Right ventricle myocardium superior (tissue), 1 donor: ENCODE measurements around the gene RPS18. TPM values are rescaled to one million over a fixed set of nuclear protein-coding genes. Genes with fewer than 3 reads are reported as not detected.

Experiments
- ATAC-seq: fragments of 200-7000 bp; cut with Tn5 transposase; one replicate; pipeline ENCODE4 v1.9.1; 2020; ENCODE audit warnings: mild to moderate bottlenecking; ENCODE audit not compliant: poor library complexity
- DNase-seq: peaks from one replicate; pipeline ENCODE4 v3.0.0-alpha.2; 2020
- intact Hi-C: fragments of 100-400 bp; cut with DNase I; formaldehyde crosslinking; loops from one replicate; pipeline ENCODE4 v1.11.2; 2022
- total RNA-seq: library from RNA; stranded (reverse); fragmentation: NEBNext Ultra II Directional; extraction: Animal tissue kit (Norgen Biotek cat#: 25700); gene quantifications from one replicate; pipeline ENCODE4 v1.2.1, GENCODE V29; 2021
- donor health status: DM: no; HTN: yes; CAD: no; lungs with severe emphysema.

Gene RPS18
- total RNA-seq, 1 donor from 2014 or later, result 863 TPM

DNA sequence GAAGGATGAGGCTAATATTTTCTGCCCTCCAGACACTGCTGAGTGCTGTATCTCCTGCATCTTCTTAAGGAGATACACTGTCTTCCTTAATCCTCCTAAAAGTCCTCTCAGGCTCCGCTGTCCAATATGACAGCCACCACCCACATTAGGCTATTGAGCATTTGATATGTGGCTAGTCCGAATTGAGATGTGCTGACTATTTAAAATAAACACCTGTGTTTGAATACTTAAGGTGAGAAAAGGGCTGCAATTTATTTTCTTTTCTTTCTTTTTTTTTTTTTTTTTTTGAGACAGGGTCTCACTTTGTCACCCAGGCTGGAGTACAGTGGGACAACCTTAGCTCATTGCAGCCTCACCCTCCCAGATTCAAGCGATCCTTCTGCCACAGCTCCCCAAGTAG, 30.0 kb downstream of the RPS18 start:
- DNase-seq, result no peak
- intact Hi-C loops, result no loop called here
- ATAC-seq, result no peak

DNA sequence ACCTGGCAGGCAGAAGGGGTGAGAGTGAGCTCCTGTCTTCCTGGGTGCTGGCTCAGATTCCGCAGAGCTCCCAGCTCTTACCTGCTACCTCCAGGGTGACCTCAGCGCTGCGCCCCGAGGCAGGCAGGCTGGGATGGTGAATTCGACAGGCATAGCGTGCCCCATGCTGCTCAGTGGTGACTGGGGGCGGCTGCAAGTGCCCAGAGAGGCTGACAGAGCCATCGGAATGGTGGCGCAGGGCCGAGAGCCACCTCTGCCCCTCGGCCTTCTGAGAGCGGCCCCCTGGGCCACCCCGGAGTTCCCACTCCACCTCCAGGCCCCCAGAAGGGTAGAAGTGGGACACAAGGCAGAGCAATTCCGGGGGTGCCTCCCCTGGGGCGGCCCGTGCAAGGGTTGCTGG, 32.3 kb downstream of the RPS18 start:
- no peak for ATAC-seq
- no peak for DNase-seq
- intact Hi-C loops, result no loop called here

DNA sequence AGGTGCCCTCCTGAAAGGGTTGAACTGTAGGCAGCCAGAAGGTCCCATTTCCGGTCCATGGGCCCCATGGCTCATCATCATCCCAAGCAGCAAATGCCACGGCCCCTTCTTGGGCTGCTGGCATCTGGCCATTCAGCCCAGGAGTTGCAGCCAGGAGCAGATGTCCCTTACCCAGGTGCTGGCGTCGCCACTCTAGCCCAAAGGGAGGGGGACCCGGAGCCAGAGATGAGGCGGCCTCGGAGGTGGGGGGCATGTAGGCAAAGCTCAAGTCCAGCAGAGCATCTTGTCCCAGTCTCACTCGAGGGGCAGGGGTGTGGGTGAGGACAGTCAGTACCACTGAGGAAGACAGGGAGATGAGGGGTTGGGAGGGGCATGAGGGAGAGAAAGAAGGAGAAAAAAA, 33.2 kb downstream of the RPS18 start:
- no peak for ATAC-seq
- intact Hi-C loops, result no loop called here
- no peak for DNase-seq

DNA sequence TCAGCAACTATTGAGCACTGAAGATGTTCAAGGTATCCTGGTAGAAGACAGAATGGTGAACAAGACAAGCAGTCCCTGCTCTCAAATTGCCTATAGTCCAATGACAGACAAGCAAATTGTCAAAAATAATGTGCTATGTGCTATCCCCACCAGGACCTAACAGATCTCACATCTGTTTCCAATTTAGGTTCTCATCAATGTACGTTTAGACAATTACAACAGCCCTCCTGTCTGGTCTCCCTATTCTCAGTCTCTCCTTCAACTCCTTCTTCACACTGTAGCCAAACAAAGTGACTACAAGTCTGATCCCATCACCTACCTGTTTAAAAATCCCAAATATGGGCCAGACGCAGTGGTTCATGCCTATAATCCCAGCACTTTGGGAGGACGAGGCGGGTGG, 34.5 kb downstream of the RPS18 start:
- intact Hi-C loops, result no loop called here
- no peak for ATAC-seq
- no peak for DNase-seq

DNA sequence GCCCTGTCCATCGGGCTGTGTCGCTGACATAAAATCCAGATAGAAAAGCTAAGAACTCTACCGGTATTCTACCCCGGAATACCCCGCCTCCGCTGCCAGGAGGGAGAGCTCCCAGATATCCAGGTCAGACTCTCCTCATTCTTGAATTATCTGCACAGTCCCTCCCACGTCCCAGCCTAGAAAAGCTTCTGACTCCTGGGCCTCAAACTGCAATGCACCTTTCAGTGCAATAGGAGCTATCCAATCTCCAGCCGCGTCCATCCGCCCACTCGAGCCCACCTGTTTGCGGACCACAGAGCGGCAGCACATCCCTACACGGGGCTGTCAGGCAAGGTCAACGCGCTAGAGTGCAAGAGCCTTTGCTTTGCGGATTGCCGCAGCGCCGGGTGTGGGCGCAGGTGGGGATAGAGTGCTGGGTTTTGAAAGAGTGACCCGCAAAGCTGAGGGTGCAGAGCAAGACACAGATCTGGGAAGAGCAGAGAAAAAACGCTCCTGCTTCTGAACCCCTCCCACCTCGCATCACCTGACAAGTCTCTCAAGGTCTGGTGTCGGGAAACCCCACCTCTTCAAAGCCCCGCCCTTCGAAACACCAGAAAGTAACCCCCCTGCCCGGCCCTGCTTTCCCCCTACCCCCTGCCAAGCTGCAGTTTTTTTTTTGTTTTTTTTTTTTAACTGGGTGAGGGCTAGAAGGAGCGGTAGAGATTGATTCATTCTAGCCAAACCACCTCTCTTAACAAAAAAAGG, 40.7 kb downstream of the RPS18 start:
- intact Hi-C loops, result no loop called here
- no peak for DNase-seq
- peak; percentile 9 for ATAC-seq

DNA sequence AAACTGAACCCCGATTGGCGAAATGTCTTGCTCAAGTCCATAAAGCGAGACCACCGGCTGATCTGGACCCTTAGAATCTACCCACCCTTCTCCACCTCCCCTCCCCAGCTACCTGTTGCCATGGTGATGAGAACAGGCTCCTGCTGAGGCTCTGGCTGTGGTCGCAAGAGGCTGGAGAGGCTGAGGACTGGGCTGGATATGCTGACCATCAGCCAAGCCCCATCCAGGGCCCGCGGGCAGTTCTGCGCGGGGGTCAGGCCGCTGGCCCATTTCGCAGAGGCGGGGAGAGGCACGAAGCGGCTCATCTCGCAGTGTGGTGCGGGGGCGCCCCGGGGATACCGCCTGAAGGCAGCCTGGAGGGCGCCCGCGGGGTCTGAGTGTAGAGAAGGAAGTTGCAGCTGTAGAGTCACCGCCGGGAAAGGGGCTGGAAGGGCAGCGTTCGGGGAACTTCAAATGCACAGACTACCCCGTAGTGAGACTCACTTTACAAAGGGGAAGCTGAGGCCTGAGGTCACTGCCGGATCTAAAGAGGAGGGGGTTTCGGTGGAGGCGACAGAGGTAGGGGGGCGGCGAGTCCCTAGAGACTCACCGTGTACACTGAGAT, 41.3 kb downstream of the RPS18 start:
- DNase-seq, result no peak
- ATAC-seq, result peak; percentile 8
- intact Hi-C loops, result no loop called here

DNA sequence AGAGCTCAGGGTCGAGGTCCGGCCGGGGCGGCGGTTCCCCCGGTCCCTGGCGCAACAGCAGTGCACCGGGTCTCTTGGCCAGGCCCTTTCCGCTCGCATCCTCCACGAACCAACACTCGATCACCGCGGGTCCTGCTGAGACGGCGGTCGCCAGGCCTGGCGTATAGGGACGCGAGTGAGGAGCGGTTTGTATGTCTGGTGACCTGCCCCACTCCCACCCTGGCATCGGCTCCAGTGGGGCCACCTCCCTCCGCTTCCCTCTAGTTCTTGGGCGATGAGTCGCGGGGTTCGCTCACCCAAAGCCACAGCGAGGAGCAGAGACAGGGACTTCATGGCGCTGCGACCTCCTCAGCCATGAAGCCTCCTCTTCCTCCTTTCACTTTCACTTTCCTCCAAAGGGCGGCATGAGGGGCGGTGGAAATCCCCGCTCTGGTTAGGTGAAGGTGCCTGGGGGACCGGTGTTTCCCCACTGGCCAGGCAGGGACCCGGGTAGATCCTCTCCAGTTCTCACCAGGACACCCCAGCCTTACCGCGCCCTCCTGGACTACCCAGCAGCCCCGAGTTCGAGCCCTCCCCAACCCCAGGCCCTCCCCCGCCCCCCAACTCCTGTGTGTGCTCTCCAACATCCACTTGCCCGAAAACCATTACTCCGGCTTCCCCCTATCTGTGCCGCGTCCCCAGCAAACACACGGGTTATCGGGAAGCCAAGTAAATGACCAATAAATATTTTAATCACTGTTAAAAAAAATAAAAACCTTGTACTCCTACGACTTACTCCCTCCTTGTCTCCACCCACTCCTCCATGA, 42.0 kb downstream of the RPS18 start, which contains the start of gene TAPBP:
Gene TAPBP, minus strand, starts transcription at position 370 of the 806 bp plus-strand sequence. Its CDS starts 37 bp downstream, at position 333.
- intact Hi-C loops, result no loop called here
- DNase-seq, result peak; percentile 73
- peak; percentile 34 for ATAC-seq

DNA sequence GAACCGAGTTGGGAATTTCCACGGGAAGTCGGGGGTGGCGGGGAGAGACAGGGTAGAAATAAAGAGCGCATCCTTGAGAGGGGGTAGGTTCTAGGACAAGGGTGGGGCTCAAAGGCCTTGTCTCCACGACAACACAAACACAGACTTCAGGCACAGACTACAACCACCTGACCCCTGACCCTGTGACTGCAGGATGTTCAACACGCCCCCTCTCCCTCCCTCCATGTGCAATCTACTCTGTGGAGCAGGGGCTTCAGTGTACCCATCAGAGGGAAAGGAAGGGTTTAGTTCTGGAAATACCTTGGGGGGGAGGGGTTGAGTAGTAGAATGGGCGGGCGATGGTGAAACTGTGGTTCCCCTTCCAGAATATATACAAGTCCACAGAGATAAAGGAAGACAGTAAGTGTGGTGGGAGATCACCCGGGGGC, 42.7 kb downstream of the RPS18 start:
- peak; percentile 8 for ATAC-seq
- peak; percentile 64 for DNase-seq
- intact Hi-C loops, result no loop called here

DNA sequence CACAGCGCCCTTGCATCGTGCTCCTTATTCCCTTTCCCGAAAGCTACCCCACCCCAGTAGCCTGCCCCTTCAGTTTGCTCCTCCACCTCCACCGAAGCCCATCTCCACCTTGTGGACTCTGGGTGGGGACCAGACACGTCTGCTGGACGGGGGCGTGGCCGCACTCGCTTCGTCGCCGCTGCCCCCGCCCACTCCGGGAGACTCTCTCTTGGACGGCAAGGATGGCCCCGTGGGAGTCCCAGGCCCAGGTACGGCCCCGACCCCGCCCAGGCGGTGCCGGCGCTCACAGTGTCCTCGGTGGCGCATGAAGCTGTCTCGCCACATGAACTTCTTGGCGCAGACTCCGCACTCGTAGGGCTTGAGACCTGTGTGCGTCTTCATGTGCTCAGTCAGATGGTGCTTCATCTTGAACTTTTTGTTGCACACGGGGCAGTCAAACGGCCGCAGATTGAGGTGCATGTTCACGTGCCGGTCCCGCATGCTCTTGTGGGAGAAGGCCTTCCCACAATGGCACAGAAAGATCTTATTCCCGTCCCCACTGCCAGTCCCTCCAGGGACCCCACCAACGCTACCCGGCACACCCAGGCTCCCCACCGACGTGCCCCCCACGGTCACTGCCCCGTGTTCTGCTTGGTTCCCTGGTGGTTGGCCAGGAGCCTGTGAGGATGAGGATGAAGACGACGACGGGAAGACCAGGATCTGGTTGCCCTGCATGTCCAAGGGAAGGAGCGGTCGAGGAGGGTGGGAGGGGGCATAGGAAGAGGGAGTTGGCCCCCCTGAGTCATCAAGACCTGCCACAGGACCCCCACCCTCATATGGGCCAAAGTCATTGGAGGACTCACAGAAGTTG, 43.3 kb downstream of the RPS18 start:
- intact Hi-C loops, result no loop called here
- no peak for ATAC-seq
- DNase-seq, result peak; percentile 65

DNA sequence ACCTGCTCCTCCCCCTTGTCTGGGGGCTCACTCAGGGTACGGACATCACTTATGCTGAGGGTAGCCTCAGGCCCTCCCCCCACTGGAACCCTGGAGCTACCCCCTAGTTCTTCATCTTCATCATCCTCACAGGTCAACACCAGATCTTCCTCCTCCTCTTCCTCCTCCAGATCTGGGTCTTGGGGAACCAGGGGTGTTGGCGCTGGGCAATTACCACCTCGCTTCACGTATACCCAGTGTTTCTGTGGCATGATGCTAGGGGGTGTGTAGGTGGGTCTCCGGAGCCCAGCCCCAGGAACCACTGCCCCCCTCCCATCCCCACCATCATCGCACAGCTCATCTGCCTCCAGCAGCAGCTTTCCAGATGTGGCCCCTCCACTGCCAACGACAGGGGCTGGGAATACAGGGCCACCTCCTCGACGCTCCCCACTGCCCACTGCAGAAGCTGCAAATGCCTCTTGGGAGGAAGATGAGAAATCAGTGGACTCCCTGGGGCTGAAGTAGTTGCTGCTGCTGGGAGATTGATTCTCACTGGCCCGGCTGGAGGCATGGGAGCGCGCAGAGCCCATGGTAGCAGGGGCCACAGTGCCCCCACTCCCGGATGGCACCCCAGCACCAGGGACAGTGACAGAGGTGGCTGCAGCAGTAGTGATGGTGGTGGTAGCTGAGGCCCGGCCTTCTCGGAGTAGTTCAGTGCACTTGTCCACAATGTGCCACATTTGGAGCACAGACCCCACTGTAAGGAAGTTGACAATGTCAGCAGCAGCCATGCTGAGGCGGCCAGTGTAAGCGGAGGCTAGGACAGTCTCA, 44.1 kb downstream of the RPS18 start:
- intact Hi-C loops, result no loop called here
- ATAC-seq (no peak), DNase-seq (no peak)

DNA sequence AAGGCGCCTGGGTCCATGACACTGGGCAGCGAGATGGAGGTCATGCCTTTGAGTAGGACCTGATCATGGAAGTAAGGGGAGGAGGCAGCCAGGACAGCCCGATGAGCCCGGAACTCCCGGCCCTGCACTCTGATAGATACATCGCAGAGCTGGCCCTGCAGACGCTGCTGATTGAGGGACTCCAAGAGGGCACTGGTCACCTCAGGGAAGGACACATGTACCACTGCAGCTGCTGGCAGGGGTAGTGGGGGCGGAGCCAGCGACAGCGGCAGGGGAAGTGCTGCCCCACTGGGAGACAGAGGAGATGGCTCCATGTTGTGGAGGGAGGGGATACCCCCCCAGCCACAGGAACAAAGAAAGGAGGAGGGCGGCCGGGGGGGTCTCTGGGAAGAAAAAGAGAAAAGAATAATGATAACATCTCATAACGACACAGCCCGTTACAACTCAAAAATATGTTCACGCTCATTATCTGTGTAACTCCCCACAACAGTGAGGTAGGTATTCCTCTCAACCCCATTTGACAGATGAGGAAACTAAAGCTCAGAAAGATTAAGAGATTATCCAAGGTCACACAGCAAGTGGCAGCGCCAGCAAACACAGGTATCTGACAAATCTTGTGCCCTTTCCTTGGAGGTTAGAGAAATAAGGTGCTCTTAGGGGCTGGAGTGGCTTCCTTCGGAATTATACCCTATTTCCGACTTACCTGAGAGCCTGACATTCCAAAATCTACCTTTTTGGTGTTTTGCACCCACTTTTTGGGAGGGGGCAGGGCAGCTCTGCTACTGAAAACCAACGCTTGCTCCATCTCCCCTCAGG, 44.9 kb downstream of the RPS18 start:
- ATAC-seq, result no peak
- DNase-seq, result peak; percentile 65
- intact Hi-C loops, result no loop called here

DNA sequence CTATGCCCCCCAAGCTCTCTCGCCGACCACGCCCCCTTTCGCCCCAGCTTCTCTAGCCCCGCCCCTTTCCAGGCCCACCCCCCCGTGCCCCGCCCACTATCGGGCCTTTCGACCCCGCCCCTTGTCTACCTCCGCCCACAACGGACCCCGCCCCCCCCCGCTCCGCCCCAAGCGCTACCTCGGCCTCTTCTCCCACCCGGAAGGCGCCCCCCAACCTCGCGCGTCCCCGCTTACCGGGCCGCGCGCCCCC, 45.5 kb downstream of the RPS18 start:
- intact Hi-C loops, result no loop called here
- DNase-seq, result peak; percentile 66

DNA sequence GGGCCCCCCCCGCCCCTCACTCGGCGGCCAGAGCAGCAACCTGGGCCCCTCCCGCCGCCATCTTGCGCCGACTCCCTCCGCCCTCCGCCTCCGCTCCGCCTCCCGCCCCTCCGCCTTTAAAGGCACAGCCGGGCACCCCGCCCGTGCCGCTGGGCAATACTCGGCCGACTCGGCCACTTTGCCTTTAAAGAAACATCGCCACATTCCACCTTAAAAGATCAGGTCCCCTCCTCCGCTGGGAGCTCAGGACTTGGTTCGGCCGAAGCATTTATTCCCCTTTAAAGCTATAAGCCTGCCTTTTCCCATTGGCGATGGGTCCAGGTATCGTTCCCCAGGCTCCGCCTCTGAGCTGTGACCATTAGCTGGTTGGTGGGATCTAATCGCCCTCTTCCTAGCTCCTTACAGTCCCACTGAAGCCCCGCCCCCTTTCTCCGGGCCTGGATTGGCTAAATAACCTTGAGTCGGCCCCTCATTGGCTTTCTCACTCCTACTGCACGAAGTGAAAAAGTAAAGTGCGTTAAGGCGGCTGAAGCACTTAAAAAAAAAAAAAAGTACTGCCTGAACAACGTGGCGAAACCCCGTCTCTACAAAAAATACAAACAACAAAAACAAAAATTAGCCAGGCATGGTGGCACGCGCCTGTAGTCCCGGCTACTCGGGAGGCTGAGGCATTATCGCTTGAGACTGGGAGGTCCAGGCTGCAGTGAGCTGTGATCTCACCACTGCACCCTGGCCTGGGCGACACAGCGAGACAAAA, 46.0 kb downstream of the RPS18 start, which contains the start of gene ZBTB22:
Gene ZBTB22, minus strand, starts transcription at position 76 of the 757 bp plus-strand sequence. CDS start 828 bp downstream, outside the sequence.
- peak; percentile 78 for ATAC-seq
- intact Hi-C loops, result no loop called here
- peak; percentile 100 for DNase-seq

More for the DNA sequence above, 45.5 kb downstream of the RPS18 start:
- ATAC-seq, result peak; percentile 17

DNA sequence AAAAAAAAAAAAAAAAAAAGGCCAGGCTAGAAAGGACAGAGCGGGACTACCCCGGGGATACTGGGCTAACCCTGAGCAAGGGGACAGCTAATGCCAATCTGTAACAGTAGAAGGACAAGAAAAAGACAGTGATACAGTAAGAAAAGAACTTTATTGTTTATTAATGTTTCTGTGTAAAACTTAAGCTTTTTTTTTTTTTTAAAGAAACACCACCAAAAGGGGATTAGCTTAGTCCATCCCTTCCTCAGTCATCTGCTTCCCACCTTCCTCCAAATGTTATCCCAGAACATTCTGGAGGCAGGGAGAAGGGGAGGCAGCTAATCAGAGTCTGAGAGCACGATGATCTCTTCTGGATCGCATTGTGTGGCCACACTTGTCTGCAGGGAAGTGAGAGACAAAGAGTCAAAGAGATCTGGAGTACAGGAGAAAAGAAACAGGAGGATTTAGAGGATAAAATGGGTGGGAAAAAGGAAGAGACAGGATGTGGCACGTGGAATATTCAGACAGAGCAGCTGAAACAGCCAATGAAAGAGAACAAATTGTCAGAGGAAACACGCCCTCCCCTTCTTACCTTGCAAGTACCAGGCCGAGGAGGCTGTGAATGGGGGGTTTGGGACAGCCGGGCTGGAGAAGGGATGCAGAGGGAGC, 46.7 kb downstream of the RPS18 start:
- intact Hi-C loops, result no loop called here
- no peak for ATAC-seq
- no peak for DNase-seq

DNA sequence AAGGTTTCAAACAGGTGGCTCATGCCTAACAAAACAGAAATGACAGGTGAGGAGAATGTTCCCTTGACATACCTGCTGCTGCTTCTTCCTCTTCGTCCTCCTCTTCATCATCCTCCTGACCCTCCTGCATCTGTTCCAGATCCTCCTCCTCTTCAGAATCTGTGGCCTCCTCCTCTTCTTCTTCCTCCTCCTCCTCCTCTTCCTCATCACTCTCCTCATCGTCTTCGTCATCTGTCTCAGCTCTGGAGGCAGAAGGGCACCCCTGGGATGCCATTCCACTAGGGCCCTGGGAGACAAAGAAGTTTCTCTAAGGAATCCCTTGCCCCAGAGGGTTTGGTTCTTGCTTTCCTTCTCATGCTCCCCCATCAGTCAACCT, 48.1 kb downstream of the RPS18 start:
- ATAC-seq (no peak), DNase-seq (no peak)
- intact Hi-C loops, result no loop called here
